Dedifferentiated amniotic fluid mesenchymal stem cell (primary cell): ENCODE results near the gene MPLKIP.
"Not testable (repeated sequence)": the region's sequence is repeated elsewhere in the genome, so short reads cannot be mapped to it uniquely, and the experiment has no call there.

Source experiments
- DNase-seq: peaks from one replicate; pipeline ENCODE4 v3.0.0-alpha.2; 2016; ENCODE audit errors: extremely low spot score

Gene MPLKIP

DNA sequence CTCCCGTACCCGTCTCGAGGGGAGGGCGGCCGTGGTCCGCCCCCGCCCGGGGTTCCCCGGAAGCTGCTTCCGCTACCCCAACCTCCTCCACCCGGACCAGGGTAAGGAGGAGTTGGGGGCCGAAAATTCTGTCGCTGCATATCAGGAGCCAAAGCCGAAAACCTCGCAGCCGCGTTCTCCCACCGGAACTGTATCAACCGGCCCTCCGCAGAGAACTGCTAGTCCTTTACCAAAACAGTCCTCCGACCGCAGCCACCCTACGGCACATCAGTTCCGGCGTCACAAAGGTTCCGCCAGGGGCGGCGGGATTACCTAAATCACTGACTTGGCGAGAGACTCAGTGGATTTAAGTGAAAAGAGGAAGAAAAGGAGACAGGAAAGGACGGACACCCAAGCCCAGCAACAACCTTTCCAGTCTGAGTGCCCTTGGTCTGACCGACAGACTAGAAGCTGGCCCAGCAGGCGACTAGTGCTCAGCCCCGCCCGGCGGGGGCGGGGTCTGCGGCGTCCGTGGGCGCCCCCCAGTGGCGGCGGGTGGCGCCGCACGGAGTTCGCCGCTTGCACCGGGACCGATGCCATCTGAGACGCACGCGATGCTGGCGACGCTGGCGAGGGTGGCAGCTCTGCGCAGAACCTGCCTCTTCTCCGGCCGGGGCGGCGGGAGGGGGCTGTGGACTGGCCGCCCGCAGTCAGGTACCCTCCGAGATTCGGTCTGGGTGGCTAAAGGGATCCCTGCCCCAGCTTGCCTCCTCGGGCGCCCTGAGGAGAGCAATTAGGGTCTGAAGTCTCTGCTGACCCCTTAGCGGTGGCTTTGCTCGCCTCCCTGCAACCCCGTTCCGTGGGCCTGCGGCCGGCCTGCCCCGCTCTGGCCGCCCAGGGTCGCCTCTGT, at the start of gene MPLKIP, which contains the start of gene SUGCT:
TSS of gene MPLKIP (minus strand) at position 195 of the 889 bp plus-strand sequence. CDS start at position 140, 55 bp downstream.
TSS of gene SUGCT (plus strand) at position 578 of the 889 bp plus-strand sequence.
- peak; percentile 76 for DNase-seq

DNA sequence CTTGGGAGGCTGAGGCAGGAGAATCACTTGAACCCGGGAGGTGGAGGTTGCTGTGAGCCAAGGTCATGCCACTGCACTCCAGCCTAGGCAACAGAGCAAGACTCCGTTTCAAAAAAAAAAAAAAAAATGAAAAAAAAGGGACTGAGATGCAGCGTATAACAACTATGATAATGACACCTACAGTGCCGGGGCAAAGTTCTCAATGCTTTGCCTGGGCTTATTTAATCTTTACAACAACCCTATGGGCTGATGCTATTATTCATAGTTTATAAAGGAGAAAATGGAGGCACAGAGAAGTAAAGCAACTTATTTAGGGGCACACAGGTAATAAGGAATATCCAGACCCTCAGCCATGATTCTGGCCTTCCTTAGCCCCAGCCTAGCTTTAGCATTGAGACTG, 48.0 kb upstream of the MPLKIP start:
- no peak for DNase-seq

DNA sequence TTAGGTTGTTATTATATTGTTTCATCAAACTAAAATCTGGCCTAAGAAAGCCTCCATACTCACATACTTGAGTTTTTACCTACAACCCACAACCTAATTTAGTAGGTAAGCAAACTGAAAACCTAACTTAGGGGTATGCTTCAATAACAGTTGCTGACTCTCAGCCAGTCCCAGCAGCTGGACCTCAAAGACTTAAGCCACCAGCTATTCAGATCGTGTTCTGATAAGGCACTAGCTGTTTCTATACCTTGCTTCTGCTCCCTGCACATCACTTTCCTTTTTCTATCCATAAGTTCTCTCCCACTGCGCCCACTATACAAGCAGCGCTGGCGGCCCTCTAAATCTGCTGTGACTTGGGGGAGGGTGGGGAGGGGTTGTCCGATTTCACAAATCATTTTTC, 42.6 kb upstream of the MPLKIP start:
- DNase-seq: no peak

DNA sequence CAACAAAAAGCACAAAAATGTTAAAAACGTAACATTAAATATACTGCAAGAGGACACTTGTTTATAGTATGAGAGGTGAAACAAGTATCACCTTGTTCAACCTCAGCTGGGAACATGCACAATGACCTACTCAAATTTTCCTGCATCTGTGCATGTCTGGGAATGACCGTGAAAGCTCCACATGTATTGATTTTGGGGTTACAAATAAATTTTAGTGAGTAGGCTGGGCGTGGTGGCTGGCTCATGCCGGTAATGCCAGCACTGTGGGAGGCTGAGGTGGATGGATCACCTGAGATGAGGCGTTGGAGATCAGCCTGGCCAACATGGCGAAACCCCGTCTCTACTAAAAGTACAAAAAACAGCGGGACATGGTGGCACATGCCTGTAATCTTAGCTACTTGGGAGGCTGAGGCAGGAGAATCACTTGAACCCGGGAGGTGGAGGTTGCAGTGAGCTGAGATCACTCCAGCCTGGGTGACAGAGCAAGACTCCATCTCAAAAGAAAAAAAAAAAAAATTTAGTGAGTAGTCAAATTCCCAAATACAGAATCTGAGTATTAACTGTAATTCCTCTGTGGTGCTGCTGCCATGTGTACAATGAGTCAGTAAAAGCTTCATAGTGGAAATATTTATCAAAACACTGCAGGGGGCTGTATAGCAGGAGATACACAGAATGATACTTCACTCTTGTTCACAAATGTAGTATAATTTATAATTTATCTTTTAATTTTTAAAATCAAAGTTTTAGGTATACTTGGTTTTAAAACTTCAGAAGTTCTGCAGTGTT, 41.5 kb upstream of the MPLKIP start:
- DNase-seq: no peak

DNA sequence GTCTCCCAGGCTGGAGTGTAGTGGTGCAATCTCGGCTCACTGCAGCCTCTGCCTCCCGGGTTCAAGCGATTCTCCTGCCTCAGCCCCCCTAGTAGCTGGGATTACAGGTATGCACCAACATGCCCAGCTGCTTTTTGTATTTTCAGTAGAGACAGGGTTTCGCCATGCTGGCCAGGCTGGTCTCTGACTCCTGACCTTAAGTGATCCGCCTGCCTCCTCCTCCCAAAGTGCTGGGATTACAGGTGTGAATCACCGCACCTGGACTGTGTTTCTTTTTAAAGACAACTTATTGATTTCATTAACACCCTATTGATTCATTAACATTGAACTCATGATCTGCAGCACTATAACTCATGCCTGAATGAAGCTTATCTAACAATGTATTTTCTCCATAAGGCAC, 40.8 kb upstream of the MPLKIP start:
- DNase-seq: not testable (repeated sequence)

DNA sequence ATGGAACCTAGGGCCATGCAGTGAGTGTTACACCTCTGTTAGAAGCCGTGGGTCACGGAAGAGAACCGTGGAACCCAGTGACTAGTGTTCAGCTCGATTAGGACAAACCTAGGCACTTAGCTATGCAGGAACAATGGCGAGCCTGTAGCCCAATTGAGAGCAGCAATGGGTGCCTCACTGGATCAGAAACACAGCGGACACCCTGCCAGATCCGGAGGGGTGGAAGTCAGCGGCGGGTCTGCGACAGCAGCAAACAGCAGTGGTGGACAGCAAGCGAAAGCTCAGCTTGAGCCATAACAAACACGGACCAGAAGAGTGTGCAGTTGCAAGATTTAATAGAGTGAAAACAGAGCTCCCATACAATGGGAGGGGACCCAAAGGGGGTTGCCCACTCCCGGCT, 38.7 kb upstream of the MPLKIP start:
- not testable (repeated sequence) for DNase-seq

DNA sequence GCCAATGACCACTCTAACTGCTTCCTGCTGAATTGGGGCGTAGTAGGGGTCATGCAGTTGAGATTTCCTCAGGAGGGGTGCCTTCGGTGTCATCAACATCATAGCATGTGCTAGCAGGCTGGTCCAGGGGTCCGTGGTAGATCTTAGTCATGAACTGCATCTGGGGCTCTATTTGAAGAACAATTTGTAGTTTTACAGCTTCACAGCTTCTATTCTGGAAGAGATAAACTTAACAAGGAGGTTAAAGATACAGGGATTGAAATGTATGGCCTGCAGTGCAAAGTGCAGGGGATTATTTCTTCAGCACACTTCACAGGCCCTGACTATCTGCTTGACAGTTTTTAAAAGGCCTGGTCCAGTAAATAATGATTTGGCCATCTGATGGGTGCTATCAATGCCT, 33.8 kb upstream of the MPLKIP start:
- not testable (repeated sequence) for DNase-seq

DNA sequence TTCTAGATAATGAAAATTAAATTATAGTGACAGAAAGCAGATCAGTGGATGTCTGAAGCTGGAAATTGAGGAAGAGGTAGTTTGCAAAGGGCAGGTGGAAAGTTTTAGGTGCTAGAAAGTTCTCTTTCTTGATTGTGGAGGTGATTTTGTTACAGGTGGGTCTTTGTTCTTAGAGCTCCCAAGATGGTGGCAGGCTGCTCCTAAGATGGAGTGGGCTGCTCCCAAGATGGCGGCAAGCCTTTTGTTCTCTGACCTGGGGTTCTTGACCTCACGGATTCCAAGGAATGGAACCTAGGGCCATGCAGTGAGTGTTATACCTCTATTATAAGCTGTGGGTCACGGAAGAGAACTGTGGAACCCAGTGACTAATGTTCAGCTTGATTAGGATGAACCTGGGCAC, 32.9 kb upstream of the MPLKIP start:
- no peak for DNase-seq

DNA sequence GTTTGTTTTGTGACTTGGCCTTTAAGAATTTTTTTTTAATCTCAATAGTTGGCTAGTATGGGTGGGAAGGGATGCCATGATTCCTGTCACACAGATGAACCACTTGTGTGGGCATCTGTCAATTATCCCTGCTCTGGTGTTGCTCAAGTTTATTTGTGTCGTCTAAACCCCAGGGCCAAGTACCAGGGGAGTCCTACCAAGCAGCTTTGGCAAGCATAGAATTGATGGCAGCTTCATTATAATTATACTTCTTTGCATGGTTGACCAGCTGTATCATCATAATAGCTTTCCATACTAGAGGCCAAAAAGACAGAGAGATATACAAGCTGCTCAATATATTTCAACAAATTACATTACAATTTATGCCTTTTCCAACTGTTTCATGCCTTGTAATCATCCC, 30.8 kb upstream of the MPLKIP start:
- DNase-seq: no peak

DNA sequence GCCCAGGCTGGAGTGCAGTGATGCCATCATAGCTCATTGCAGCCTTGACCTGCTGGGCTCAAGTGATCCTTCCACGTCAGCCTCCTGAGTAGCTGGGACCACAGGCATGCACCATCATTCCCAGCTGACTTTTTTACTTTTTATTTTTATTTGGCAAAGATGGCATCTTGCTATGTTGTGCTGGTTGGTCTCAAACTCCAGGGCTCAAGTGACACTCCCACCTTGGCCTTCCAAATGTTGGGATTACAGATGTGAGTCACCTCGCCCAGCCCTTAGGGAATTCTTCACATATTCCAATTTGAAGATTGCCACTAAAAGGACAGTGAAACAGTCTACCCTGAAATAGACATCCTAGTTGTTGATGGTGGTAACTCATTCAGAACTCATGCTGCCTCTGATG, 28.1 kb upstream of the MPLKIP start:
- DNase-seq: no peak

DNA sequence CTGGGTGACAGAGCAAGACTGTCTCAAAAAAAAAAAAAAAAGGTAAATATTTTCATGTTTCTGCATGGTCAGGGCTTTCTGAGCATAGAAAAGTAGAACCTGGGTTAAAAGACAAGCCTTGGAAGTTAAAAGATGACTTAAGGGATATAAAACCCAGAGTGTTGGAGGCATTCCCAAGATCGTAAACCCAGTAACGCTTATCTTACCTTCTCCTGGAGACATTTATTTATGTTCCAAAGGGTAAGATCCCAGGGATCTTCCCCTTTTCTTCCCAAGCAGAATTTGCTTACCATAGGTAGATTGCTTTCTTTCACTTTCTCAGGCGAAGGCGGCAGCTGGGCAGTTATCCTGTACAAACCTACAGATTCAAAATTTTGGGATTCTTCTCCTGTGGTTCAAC, 22.6 kb upstream of the MPLKIP start:
- DNase-seq: no peak

DNA sequence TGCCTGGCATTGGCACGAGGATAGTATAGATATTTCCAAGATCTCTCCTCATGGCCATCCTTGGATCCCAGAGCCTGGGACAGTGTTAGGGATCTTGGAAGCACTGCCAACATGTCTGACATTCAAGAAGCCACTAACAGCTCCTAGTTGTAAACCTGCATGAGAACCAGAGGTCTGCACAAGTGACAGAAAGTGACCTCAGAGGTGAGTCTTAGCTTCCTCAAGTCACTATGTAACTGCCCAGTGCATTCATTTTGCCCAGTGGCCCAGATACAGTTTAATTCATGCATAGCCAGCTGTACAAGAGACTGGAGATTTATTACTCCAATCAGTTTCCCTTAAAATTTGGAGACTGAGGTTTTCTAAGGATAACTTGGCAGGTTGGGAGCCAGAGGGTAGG, 17.1 kb upstream of the MPLKIP start:
- no peak for DNase-seq

DNA sequence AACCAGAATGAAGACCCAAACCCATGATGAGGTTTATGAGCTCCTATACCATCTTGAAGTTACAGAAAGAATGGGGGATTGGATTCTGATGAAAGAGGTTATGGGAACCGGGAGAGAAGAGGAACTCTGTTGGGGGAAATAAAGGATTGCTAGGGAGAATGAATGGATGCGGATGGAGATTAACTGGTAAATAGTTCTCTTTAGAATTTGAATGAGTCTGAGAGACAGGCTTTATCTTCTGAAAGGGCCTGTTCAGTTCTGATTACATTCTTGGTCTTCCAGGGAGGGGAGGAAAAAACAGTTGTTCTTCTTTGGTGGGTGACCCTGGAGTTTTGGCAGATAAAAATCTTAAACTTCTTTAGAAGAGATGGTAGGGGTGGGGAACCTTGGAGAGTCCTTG, 14.2 kb upstream of the MPLKIP start:
- no peak for DNase-seq

DNA sequence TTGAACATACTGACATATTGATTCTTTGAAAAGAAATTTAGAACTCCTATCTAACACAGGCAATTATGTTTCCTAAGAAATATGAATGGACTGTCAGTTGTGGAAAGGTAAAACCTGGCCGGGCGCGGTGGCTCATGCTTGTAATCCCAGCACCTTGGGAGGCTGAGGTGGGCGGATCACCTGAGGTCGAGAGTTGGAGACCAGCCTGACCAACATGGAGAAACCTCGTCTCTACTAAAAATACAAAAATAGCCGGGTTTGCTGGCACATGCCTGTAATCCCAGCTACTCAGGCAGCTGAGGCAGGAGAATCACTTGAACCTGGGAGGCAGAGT, 13.8 kb upstream of the MPLKIP start:
- DNase-seq: not testable (repeated sequence)

DNA sequence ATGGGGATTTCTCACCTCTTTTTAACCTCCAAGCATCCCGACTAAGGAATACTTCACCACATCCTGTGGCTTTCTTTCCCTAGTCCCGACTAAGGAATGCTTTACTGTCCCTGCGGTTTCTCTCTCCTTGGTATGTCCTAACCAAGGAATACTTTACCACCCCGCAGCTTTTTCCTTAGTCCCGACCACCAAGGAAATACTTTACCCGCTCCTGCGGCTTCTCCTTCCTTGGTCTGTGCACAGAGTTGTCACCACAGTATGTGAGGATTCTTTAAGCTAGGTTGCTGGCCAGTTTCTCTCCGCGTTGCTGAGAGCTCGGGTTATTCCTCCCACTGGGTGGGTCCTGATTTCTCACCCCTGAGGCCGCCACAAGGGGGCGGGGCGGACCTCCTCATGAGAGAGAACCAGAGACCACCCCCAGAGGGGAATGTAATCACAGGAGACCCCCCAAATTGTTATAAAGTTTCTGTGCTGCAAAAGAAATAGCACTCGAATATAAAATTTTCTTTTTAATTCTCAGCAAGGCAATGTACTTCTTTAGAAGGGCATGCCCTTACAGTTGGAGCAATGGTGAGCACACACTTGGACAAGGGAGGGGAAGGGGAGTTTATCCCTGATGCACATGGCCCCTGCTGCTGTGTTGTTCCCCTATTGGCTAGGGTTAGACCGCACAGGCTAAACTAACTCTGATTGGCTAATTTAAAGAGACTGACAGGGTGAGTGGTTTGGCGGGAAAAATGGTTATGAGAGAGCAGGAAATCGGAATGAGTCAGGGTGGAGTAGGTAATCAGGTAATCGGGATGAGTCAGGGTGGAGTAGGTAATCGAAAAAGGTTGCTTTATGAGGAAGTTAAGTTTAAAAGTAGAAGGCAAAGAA, 13.2 kb upstream of the MPLKIP start:
- no peak for DNase-seq

DNA sequence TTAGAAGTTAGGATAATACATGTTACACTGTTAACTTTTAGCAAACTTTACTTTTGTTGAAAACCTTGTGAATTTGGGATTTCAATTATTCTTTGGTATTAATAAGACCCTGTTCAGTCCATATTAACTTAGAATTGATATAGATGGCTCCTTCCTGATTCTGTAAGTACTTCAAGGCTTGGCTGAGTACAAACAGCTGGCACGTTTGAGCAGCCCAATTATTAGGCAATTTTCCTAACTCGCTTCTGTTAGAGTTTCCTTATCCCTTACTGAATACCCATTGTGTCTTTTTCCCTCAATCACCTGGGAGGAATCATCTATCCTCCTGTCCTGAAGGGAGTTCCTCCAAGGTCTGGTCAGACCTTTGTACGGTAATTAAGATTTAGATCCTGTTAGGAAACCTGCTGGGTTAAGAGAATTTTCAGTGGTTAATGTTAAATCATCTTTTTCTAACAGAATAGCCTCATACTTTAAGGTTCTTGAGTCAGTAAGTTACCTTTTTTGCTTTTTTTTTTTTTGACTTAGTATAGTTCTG, 11.2 kb upstream of the MPLKIP start:
- DNase-seq: not testable (repeated sequence)

DNA sequence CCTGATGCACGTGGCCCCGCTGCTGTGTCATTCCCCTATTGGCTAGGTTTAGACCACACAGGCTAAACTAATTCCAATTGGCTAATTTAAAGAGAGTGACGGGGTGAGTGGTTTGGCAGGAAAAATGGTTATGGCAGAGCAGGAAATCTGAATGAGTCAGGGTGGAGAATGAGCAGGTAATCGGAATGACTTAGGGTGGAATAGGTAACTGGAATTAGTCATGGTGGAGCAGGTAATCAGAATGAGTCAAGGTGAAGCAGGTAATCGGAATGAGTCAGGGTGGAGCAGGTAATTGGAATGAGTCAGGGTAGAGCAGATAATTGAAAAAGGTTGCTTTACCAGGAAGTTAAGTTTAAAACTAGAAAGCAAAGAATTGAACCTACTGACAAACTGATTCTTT, 7.5 kb upstream of the MPLKIP start:
- DNase-seq: not testable (repeated sequence)

DNA sequence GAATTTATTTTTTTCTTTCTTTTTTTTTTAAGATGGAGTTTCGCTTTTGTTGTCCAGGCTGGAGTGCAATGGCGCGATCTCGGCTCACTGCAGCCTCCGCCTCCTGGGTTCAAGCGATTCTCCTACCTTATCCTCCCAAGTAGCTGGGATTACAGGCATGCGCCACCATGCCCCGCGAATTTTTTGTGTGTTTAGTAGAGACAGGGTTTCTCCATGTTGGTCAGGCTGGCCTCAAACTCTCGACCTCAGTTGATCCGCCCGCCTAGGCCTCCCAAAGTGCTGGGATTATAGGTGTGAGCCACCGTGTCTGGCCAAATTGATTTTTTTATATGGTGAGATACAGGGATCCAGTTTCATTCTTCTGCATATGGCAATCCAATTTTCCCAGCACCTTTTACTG, 5.5 kb upstream of the MPLKIP start:
- not testable (repeated sequence) for DNase-seq

DNA sequence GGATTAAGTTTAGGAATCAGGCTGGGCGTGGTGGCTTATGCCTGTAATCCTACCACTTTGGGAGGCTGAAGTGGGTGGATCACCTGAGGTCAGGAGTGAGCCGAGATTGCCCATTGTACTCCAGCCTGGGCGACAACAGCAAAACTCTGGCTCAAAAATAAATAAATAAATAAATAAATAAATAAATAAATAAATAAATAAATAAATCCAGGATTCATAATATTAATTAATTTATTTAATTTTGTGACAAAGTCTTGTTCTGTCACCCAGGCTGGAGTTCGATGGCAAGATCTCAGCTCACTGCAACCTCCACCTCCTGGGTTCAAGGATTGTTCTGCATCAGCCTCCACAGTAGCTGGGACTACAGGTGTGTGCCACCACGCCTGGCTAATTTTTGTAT, 4.6 kb upstream of the MPLKIP start:
- DNase-seq: no peak

DNA sequence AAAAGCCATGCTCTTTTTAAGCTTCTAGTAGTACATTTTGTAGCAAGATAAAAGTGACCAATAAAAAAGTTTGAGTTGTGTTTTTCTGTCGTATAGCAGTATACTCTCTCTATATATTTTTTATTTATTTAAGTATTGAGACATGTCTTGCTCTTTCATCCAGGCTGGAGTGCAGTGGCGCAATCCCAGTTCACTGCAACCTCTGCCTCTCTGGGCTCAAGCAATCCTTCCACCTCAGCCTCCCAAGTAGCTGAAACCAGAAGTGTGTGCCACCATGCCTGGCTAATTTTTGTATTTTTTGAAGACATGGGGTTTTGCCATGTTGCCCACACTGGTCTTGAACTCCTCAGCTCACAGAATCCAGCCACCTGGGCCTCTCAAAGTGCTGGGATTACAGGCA, 3.1 kb upstream of the MPLKIP start:
- DNase-seq: no peak

DNA sequence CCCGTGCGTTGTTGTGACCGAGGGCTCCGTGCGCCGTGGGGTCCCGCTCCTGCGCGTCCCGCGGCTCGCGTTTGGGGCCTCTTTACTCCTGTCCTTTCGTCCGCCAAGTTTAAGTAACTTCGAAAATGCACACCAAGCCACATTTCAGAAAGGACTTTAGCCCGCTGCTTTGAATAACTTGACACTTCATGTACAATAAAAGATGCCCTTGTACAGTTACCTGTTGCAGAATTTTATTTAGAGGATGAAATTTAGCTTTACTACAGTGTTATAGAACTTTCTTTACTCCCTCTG, 842 bp upstream of the MPLKIP start:
- no peak for DNase-seq
